ENCODE data around the gene NOP16. TPM values are rescaled to one million over a fixed set of nuclear protein-coding genes. Genes with fewer than 3 reads are reported as not detected.

The NOP16 gene
- total RNA-seq, 1 donor from 2014 or later: 46.3 TPM

- no peak overlapping the region for H3K4me3 Mint-ChIP-seq (ENCODE audit: unreplicated experiment)
- DNase-seq (ENCODE audit: low read depth) (no peak), FAIRE-seq (no peak)
- H3K36me3 ChIP-seq (ENCODE audit: insufficient read depth, low read length): peaks cover 31% of the 10 kb centered on the region
- no peaks in the 10 kb centered on the region for H3K4me1 Mint-ChIP-seq (ENCODE audit: low read depth, unreplicated experiment)
- H3K9me3 Mint-ChIP-seq (ENCODE audit: unreplicated experiment): no peaks in the 10 kb centered on the region
- no peaks in the 10 kb centered on the region for H3K79me2 ChIP-seq (ENCODE audit: insufficient read depth, low read length)
- H3K4me1 ChIP-seq (ENCODE audit: insufficient read depth, low read length): no peaks in the 10 kb centered on the region
- H3K27me3 Mint-ChIP-seq (ENCODE audit: low read depth, unreplicated experiment): no peaks in the 10 kb centered on the region
- H3K4me3 ChIP-seq (ENCODE audit: insufficient read depth, low read depth, low read length): no peak overlapping the region
- no peak overlapping the region for H3K4me2 ChIP-seq (ENCODE audit: low read length)
- no peak overlapping the region for H2AFZ ChIP-seq (ENCODE audit: low read depth, low read length)
- no peaks in the 10 kb centered on the region for H3K27me3 ChIP-seq (ENCODE audit: insufficient read depth, low read length)
- no peak overlapping the region for H3K9ac ChIP-seq (ENCODE audit: low read length)
- no peak for TF ChIP-seq EZH2 (IDR thresholded peaks at IDR 0.05; ENCODE audit: insufficient read depth, low read length)
- TF ChIP-seq, protein P1, sequence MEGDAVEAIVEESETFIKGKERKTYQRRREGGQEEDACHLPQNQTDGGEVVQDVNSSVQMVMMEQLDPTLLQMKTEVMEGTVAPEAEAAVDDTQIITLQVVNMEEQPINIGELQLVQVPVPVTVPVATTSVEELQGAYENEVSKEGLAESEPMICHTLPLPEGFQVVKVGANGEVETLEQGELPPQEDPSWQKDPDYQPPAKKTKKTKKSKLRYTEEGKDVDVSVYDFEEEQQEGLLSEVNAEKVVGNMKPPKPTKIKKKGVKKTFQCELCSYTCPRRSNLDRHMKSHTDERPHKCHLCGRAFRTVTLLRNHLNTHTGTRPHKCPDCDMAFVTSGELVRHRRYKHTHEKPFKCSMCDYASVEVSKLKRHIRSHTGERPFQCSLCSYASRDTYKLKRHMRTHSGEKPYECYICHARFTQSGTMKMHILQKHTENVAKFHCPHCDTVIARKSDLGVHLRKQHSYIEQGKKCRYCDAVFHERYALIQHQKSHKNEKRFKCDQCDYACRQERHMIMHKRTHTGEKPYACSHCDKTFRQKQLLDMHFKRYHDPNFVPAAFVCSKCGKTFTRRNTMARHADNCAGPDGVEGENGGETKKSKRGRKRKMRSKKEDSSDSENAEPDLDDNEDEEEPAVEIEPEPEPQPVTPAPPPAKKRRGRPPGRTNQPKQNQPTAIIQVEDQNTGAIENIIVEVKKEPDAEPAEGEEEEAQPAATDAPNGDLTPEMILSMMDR (IDR thresholded peaks at IDR 0.05; ENCODE audit: insufficient read depth, low read depth, low read length): no peak
- peaks cover 9% of the 10 kb centered on the region for H3K36me3 Mint-ChIP-seq (ENCODE audit: low read depth, unreplicated experiment)
- H3K27ac ChIP-seq (ENCODE audit: low read depth, low read length): no peak overlapping the region
- peaks cover under 1% of the 10 kb centered on the region for H4K20me1 ChIP-seq (ENCODE audit: insufficient read depth, low read length)
- H3K9me3 ChIP-seq (ENCODE audit: insufficient read depth, low read depth, low read length): no peaks in the 10 kb centered on the region
- no peak overlapping the region for H3K27ac Mint-ChIP-seq (ENCODE audit: unreplicated experiment)
Measured at GRCh38 chr5:176342766-176343458, 45.5 kb downstream of the NOP16 start.

- Histone ChIP-seq H3K27me3 (ENCODE audit: insufficient read depth, low read length) (no peaks in the 10 kb centered on the region), H3K36me3 (ENCODE audit: insufficient read depth, low read length) (peaks cover 31% of the 10 kb centered on the region), H2AFZ (ENCODE audit: low read depth, low read length) (no peak overlapping the region), H3K9ac (ENCODE audit: low read length) (no peak overlapping the region), H4K20me1 (ENCODE audit: insufficient read depth, low read length) (no peaks in the 10 kb centered on the region), H3K4me1 (ENCODE audit: insufficient read depth, low read length) (no peaks in the 10 kb centered on the region), H3K4me3 (ENCODE audit: insufficient read depth, low read depth, low read length) (no peak overlapping the region), H3K27ac (ENCODE audit: low read depth, low read length) (no peak overlapping the region), H3K9me3 (ENCODE audit: insufficient read depth, low read depth, low read length) (no peaks in the 10 kb centered on the region), H3K79me2 (ENCODE audit: insufficient read depth, low read length) (no peaks in the 10 kb centered on the region), H3K4me2 (ENCODE audit: low read length) (no peak overlapping the region)
- no peaks in the 10 kb centered on the region for H3K9me3 Mint-ChIP-seq (ENCODE audit: unreplicated experiment)
- DNase-seq (ENCODE audit: low read depth) (no peak), FAIRE-seq (no peak)
- no peaks in the 10 kb centered on the region for H3K4me1 Mint-ChIP-seq (ENCODE audit: low read depth, unreplicated experiment)
- no peaks in the 10 kb centered on the region for H3K27me3 Mint-ChIP-seq (ENCODE audit: low read depth, unreplicated experiment)
- TF ChIP-seq, protein P1 (IDR thresholded peaks at IDR 0.05; ENCODE audit: insufficient read depth, low read depth, low read length): no peak
- no peak for TF ChIP-seq EZH2 (IDR thresholded peaks at IDR 0.05; ENCODE audit: insufficient read depth, low read length)
- H3K4me3 Mint-ChIP-seq (ENCODE audit: unreplicated experiment): no peak overlapping the region
- H3K27ac Mint-ChIP-seq (ENCODE audit: unreplicated experiment): no peak overlapping the region
- H3K36me3 Mint-ChIP-seq (ENCODE audit: low read depth, unreplicated experiment): peaks cover 12% of the 10 kb centered on the region
Measured at GRCh38 chr5:176342158-176342483, 46.3 kb downstream of the NOP16 start.
